NCI-H446 treated with DMSO at 0.1 percent for 48 hours (cell line): ENCODE measurements around the gene UGT1A4.

Experiments used
- DNase-seq: peaks from one replicate; lab custom pipeline; 2025; lab: John Stamatoyannopoulos, UW

UGT1A4 gene

GRCh38 chr2:233811732-233812131 is 93.2 kb downstream of the UGT1A4 start:
- no peak for DNase-seq

GRCh38 chr2:233813236-233814055 is 94.9 kb downstream of the UGT1A4 start:
- no peak for DNase-seq

- DNase-seq: no peak
Measured at GRCh38 chr2:233814056-233814835, 95.7 kb downstream of the UGT1A4 start.

GRCh38 chr2:233815861-233816260 is 97.3 kb downstream of the UGT1A4 start:
- DNase-seq: no peak

- no peak for DNase-seq
Measured at GRCh38 chr2:233816334-233816733, 97.8 kb downstream of the UGT1A4 start.

GRCh38 chr2:233816771-233817170 is 98.2 kb downstream of the UGT1A4 start:
- no peak for DNase-seq

- DNase-seq: no peak
Measured at GRCh38 chr2:233817361-233817911, 98.9 kb downstream of the UGT1A4 start.

- no peak for DNase-seq
Measured at GRCh38 chr2:233817995-233818638, 99.6 kb downstream of the UGT1A4 start.

GRCh38 chr2:233818639-233819621 is 100.4 kb downstream of the UGT1A4 start:
- DNase-seq: no peak

GRCh38 chr2:233819884-233820773 is 101.6 kb downstream of the UGT1A4 start:
- DNase-seq: no peak

GRCh38 chr2:233820774-233821105 is 102.2 kb downstream of the UGT1A4 start:
- no peak for DNase-seq

- DNase-seq: no peak
Measured at GRCh38 chr2:233821196-233821595, 102.7 kb downstream of the UGT1A4 start.

GRCh38 chr2:233821709-233822100 is 103.2 kb downstream of the UGT1A4 start:
- DNase-seq: no peak

GRCh38 chr2:233822101-233822771 is 103.7 kb downstream of the UGT1A4 start:
- no peak for DNase-seq
